RWPE2 (cell line): ENCODE measurements around the gene MAGI1.

Source experiments
- ATAC-seq: fragments of 200-7000 bp; cut with Tn5 transposase; 3 replicates; pipeline ENCODE4 v1.9.1; 2021; ENCODE audit warnings: low read depth
- DNase-seq: peaks from one replicate; pipeline ENCODE4 v3.0.0-alpha.2; 2020; ENCODE audit warnings: low spot score
- H3K27ac ChIP-seq: fragments of 450-650 bp; 2 replicates; pipeline ENCODE4 v1.5.1; 2017; ENCODE audit warnings: mild to moderate bottlenecking; ENCODE audit not compliant: poor library complexity, severe bottlenecking
- H3K27me3 ChIP-seq: fragments of 250-450 bp; sonication (Bioruptor Pico); 2 replicates; pipeline ENCODE4 v1.5.1; 2021; ENCODE audit warnings: mild to moderate bottlenecking, moderate library complexity; ENCODE audit not compliant: insufficient read depth, poor library complexity, severe bottlenecking
- H3K36me3 ChIP-seq: fragments of 250-450 bp; sonication (Bioruptor Pico); 2 replicates; pipeline ENCODE4 v1.5.1; 2020; ENCODE audit warnings: low read depth, mild to moderate bottlenecking, moderate library complexity
- H3K4me1 ChIP-seq: fragments of 250-450 bp; sonication (Bioruptor Pico); 2 replicates; pipeline ENCODE4 v1.5.1; 2021; ENCODE audit warnings: mild to moderate bottlenecking, moderate library complexity; ENCODE audit not compliant: insufficient read depth, poor library complexity, severe bottlenecking
- H3K4me3 ChIP-seq: fragments of 250-450 bp; sonication (Bioruptor Pico); 2 replicates; pipeline ENCODE4 v1.5.1; 2021; ENCODE audit warnings: mild to moderate bottlenecking, moderate library complexity; ENCODE audit not compliant: severe bottlenecking
- H3K9me3 ChIP-seq: fragments of 250-450 bp; sonication (Bioruptor Pico); 2 replicates; pipeline ENCODE4 v1.5.1; 2021; ENCODE audit warnings: mild to moderate bottlenecking, moderate library complexity; ENCODE audit not compliant: severe bottlenecking
- CTCF ChIP-seq: fragments of 450-650 bp; IDR thresholded peaks from one replicate; pipeline ENCODE4 v1.5.1; 2017; ENCODE audit warnings: mild to moderate bottlenecking, moderate library complexity; ENCODE audit not compliant: poor library complexity, severe bottlenecking

MAGI1 gene

GRCh38 chr3:65588884-65589283 lies 449.8 kb downstream of the MAGI1 start:
- no peak for ATAC-seq
- H3K4me3 ChIP-seq = no peak overlapping the region
- H3K27me3 ChIP-seq = no peaks in the 10 kb centered on the region
- no peaks in the 10 kb centered on the region for H3K9me3 ChIP-seq
- no peak overlapping the region for H3K27ac ChIP-seq
- no peaks in the 10 kb centered on the region for H3K36me3 ChIP-seq
- TF ChIP-seq CTCF = no peak
- no peaks in the 10 kb centered on the region for H3K4me1 ChIP-seq
- DNase-seq = no peak

GRCh38 chr3:65587650-65588439 lies 450.9 kb downstream of the MAGI1 start:
- TF ChIP-seq CTCF = no peak
- no peaks in the 10 kb centered on the region for H3K36me3 ChIP-seq
- no peaks in the 10 kb centered on the region for H3K27me3 ChIP-seq
- no peaks in the 10 kb centered on the region for H3K9me3 ChIP-seq
- no peaks in the 10 kb centered on the region for H3K4me1 ChIP-seq
- no peak overlapping the region for H3K4me3 ChIP-seq
- DNase-seq = no peak
- no peak for ATAC-seq
- no peak overlapping the region for H3K27ac ChIP-seq

- no peak overlapping the region for H3K27ac ChIP-seq
- TF ChIP-seq CTCF = no peak
- no peak for ATAC-seq
Observed at GRCh38 chr3:65584913-65585312, 453.8 kb downstream of the MAGI1 start.

GRCh38 chr3:65584002-65584401 lies 454.7 kb downstream of the MAGI1 start:
- Histone ChIP-seq H3K36me3 (no peaks in the 10 kb centered on the region), H3K27ac (no peak overlapping the region), H3K4me3 (no peak overlapping the region), H3K4me1 (no peaks in the 10 kb centered on the region), H3K9me3 (no peaks in the 10 kb centered on the region), H3K27me3 (no peaks in the 10 kb centered on the region)
- ATAC-seq (no peak), DNase-seq (no peak)
- no peak for TF ChIP-seq CTCF

More at GRCh38 chr3:65584913-65585312, 453.8 kb downstream of the MAGI1 start:
- no peak for DNase-seq
- no peaks in the 10 kb centered on the region for H3K4me1 ChIP-seq
- no peak overlapping the region for H3K4me3 ChIP-seq
- H3K9me3 ChIP-seq = no peaks in the 10 kb centered on the region
- no peaks in the 10 kb centered on the region for H3K27me3 ChIP-seq
- H3K36me3 ChIP-seq = no peaks in the 10 kb centered on the region

GRCh38 chr3:65583188-65583587 lies 455.5 kb downstream of the MAGI1 start:
- no peaks in the 10 kb centered on the region for H3K9me3 ChIP-seq
- no peaks in the 10 kb centered on the region for H3K36me3 ChIP-seq
- no peaks in the 10 kb centered on the region for H3K4me1 ChIP-seq
- ATAC-seq = no peak
- no peak for TF ChIP-seq CTCF
- H3K27ac ChIP-seq = no peak overlapping the region
- no peaks in the 10 kb centered on the region for H3K27me3 ChIP-seq
- no peak overlapping the region for H3K4me3 ChIP-seq
- DNase-seq = no peak
